CD4-positive, alpha-beta T cell (primary cell): ENCODE results near the gene CEP112. TPM values are rescaled to one million over a fixed set of nuclear protein-coding genes. Genes with fewer than 3 reads are reported as not detected.

ENCODE experiments used
- ATAC-seq: fragments of 200-7000 bp; cut with Tn5 transposase; one replicate; pipeline ENCODE4 v1.10.0; 2022; ENCODE audit warnings: mild to moderate bottlenecking; ENCODE audit not compliant: poor library complexity
- CTCF ChIA-PET: fragments of 350-600 bp; sonication (Branson Sonifier 250); formaldehyde crosslinking; loops from one replicate; lab custom pipeline; 2021; ENCODE audit warnings: antibody characterized with exemption, inconsistent platforms; lab: Charles Lee
- POLR2A ChIA-PET: fragments of 350-600 bp; sonication (Branson Sonifier 250); formaldehyde crosslinking; loops from one replicate; lab custom pipeline; 2021; ENCODE audit warnings: antibody characterized with exemption, inconsistent platforms; lab: Charles Lee
- DNase-seq, 14 experiments: peaks; one replicate each; pipeline ENCODE4 v3.0.0-alpha.2; 2013 to 2020; ENCODE audit warnings: mixed read lengths in 2 of 14
- H3K27ac ChIP-seq, 2 donors: one replicate each; pipeline versions ENCODE4 v1.5.1 to v1.7.0; 2013; ENCODE audit warnings: low read length in 2 of 2, low read depth in 1 of 2, mild to moderate bottlenecking in 1 of 2
- H3K27me3 ChIP-seq, 2 experiments: 1 replicate in 1 of 2; 2 replicates in 1 of 2; pipeline versions ENCODE4 v1.6.1 to v1.7.0; 2013; ENCODE audit warnings: low read length in 2 of 2, control low read depth in 1 of 2, mild to moderate bottlenecking in 1 of 2, moderate library complexity in 1 of 2; ENCODE audit not compliant: insufficient read depth in 2 of 2, control insufficient read depth in 1 of 2
- H3K36me3 ChIP-seq: one replicate; pipeline ENCODE4 v1.6.1; 2013; ENCODE audit warnings: low read length, control low read depth; ENCODE audit not compliant: insufficient read depth
- H3K4me1 ChIP-seq: one replicate; pipeline ENCODE4 v1.6.1; 2013; ENCODE audit warnings: low read length, control low read depth; ENCODE audit not compliant: insufficient read depth
- H3K4me3 ChIP-seq: one replicate; pipeline ENCODE4 v1.5.1; 2013; ENCODE audit warnings: mild to moderate bottlenecking, low read length, moderate library complexity
- H3K9me3 ChIP-seq, 2 experiments: 1 replicate in 1 of 2; 2 replicates in 1 of 2; pipeline versions ENCODE4 v1.6.1 to v1.7.0; 2013; ENCODE audit warnings: low read length in 2 of 2, mild to moderate bottlenecking in 2 of 2, control low read depth in 1 of 2, moderate library complexity in 1 of 2; ENCODE audit not compliant: control insufficient read depth in 1 of 2, insufficient read depth in 1 of 2
- H3K27ac Mint-ChIP-seq: one replicate; pipeline ENCODE4 v1.8.0; 2020; ENCODE audit warnings: mixed read lengths
- H3K27me3 Mint-ChIP-seq: one replicate; pipeline ENCODE4 v1.8.0; 2021; ENCODE audit warnings: mixed read lengths
- H3K36me3 Mint-ChIP-seq: one replicate; pipeline ENCODE4 v1.8.0; 2021; ENCODE audit warnings: low read depth, mixed read lengths
- H3K4me1 Mint-ChIP-seq: one replicate; pipeline ENCODE4 v1.8.0; 2021; ENCODE audit warnings: low read depth, mixed read lengths
- H3K4me3 Mint-ChIP-seq: one replicate; pipeline ENCODE4 v1.8.0; 2020; ENCODE audit warnings: mild to moderate bottlenecking, mixed read lengths
- H3K9me3 Mint-ChIP-seq: one replicate; pipeline ENCODE4 v1.8.0; 2020; ENCODE audit warnings: mixed read lengths
- intact Hi-C, 2 experiments: fragments of 100-400 bp; cut with DNase I in 1 of 2; cut with micrococcal nuclease in 1 of 2; formaldehyde crosslinking; loops; one replicate each; pipeline versions ENCODE4 v1.15.1 to v1.9.0; 2023 to 2025; cut with DNase I, micrococcal nuclease
- total RNA-seq, 174 experiments: library from RNA in 2 of 174; stranded (reverse) in 2 of 174; gene quantifications; one replicate each; pipeline ENCODE4 v1.2.3 and lab custom pipeline; 2021 to 2026
- TF ChIP-seq, protein P1 (sequence below): fragments of 200-600 bp; IDR thresholded peaks from one replicate; pipeline ENCODE4 v1.8.0; 2022; ENCODE audit warnings: antibody characterized with exemption, mild to moderate bottlenecking

Gene CEP112
- total RNA-seq, 2 experiments from 2014 or later: 1.6 to 2.2 TPM

DNA sequence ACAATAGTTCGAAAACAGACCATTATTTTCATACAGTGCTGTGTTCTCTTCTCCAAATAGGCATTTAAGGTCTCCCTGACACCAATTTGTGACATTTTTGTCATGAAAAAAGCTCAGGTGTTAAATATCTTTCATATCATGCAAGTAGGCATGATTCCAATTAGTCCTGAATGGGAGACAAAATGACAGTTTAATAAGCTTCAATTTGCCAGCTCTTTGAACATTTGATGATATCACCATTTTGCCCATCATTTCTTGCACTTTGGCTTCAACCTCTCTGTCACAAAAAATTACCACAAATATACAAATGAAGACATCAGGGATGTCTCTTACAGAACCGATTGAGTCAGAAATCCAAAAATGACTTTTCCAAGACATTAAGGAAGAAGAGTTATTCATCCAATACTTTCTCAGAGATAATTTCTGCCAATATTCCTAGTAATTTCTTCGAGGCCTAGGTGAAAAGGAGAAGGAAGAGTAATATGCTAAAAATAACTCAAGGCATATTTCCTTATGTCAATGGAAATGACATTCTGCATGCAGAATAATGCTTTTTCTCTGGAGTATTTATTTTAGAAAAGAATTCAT, 298.1 kb downstream of the CEP112 start:
- H3K36me3 Mint-ChIP-seq: no peaks in the 10 kb centered on the region
- CTCF ChIA-PET: no interaction called here
- ATAC-seq: no peak

DNA sequence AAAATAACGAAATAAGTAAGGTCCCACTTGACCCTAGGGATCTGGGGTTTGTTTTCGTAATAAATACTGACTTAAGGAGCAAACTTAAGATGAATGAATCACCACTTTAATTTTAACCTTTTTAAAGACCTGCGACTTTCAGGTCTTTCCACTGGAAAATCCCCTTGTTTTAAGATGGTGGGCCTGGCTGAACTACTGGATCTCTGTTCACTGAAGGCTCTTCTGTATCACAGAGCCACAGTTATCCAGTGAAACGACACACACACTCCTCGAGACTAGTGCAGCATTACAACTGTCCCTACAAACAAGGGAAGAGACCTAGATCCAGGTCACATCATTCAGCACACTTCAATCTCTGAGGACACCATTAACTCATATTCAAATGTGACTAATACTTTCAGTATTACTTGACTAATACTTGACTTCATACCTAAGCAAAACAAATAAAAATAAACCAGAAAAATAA, 299.0 kb downstream of the CEP112 start:
- Histone ChIP-seq H3K27me3 (no peaks in the 10 kb centered on the region), H3K4me1 (no peaks in the 10 kb centered on the region), H3K4me3 (no peak overlapping the region), H3K27ac (no peak overlapping the region), H3K9me3 (no peaks in the 10 kb centered on the region), H3K36me3 (no peaks in the 10 kb centered on the region)
- H3K4me3 Mint-ChIP-seq: no peak overlapping the region
- H3K36me3 Mint-ChIP-seq: no peaks in the 10 kb centered on the region
- ATAC-seq (no peak), DNase-seq (no peak)
- ChIA-PET POLR2A (no interaction called here), CTCF (interaction anchor here (1.1 kb wide), 1 partner anchor 10 kb away, joined by 4 read pairs; no protein-coding TSS in a partner anchor)
- H3K4me1 Mint-ChIP-seq: no peaks in the 10 kb centered on the region
- H3K27me3 Mint-ChIP-seq: no peaks in the 10 kb centered on the region
- no peak overlapping the region for H3K27ac Mint-ChIP-seq
- no peaks in the 10 kb centered on the region for H3K9me3 Mint-ChIP-seq
- intact Hi-C loops: no loop called here
- TF ChIP-seq, protein P1, sequence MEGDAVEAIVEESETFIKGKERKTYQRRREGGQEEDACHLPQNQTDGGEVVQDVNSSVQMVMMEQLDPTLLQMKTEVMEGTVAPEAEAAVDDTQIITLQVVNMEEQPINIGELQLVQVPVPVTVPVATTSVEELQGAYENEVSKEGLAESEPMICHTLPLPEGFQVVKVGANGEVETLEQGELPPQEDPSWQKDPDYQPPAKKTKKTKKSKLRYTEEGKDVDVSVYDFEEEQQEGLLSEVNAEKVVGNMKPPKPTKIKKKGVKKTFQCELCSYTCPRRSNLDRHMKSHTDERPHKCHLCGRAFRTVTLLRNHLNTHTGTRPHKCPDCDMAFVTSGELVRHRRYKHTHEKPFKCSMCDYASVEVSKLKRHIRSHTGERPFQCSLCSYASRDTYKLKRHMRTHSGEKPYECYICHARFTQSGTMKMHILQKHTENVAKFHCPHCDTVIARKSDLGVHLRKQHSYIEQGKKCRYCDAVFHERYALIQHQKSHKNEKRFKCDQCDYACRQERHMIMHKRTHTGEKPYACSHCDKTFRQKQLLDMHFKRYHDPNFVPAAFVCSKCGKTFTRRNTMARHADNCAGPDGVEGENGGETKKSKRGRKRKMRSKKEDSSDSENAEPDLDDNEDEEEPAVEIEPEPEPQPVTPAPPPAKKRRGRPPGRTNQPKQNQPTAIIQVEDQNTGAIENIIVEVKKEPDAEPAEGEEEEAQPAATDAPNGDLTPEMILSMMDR: no peak

More for the DNA sequence above, 298.1 kb downstream of the CEP112 start:
- Histone ChIP-seq H3K9me3 (no peaks in the 10 kb centered on the region), H3K4me3 (no peak overlapping the region), H3K27ac (no peak overlapping the region), H3K4me1 (no peaks in the 10 kb centered on the region), H3K36me3 (no peaks in the 10 kb centered on the region), H3K27me3 (no peaks in the 10 kb centered on the region)
- Mint-ChIP-seq H3K9me3 (no peaks in the 10 kb centered on the region), H3K27me3 (no peaks in the 10 kb centered on the region), H3K4me1 (no peaks in the 10 kb centered on the region), H3K4me3 (no peak overlapping the region), H3K27ac (no peak overlapping the region)
- no peak for DNase-seq
- intact Hi-C loops: no loop called here
- POLR2A ChIA-PET: no interaction called here
- TF ChIP-seq, protein P1: no peak

- no peak for ATAC-seq
- CTCF ChIA-PET: no interaction called here
Measured at GRCh38 chr17:65891231-65891735, 300.6 kb downstream of the CEP112 start.

More at GRCh38 chr17:65891231-65891735, 300.6 kb downstream of the CEP112 start:
- Mint-ChIP-seq H3K27ac (no peak overlapping the region), H3K36me3 (no peaks in the 10 kb centered on the region), H3K4me3 (no peak overlapping the region), H3K9me3 (no peaks in the 10 kb centered on the region), H3K27me3 (no peaks in the 10 kb centered on the region), H3K4me1 (no peaks in the 10 kb centered on the region)
- no peak for DNase-seq
- H3K36me3 ChIP-seq: no peaks in the 10 kb centered on the region
- intact Hi-C loops: no loop called here
- no peaks in the 10 kb centered on the region for H3K4me1 ChIP-seq
- H3K27ac ChIP-seq: no peak overlapping the region
- POLR2A ChIA-PET: no interaction called here
- H3K4me3 ChIP-seq: no peak overlapping the region
- H3K9me3 ChIP-seq: no peaks in the 10 kb centered on the region
- no peaks in the 10 kb centered on the region for H3K27me3 ChIP-seq
- TF ChIP-seq, protein P1: no peak
